Kidney (tissue), 14 donors: Measurements from ENCODE around the gene WDR44. TPM values are rescaled to one million over a fixed set of nuclear protein-coding genes. Genes with fewer than 3 reads are reported as not detected.

Source experiments
- DNase-seq, 5 donors: peaks; one replicate each; pipeline ENCODE4 v3.0.0-alpha.2; 2013 to 2020
- FAIRE-seq: peaks from 2 replicates; lab custom pipeline; 2012; peaks lifted over from hg19 to GRCh38; lab: Jason Lieb, UNC
- H3K27ac ChIP-seq, 2 donors: one replicate each; pipeline ENCODE4 v1.7.0; 2013; ENCODE audit warnings: low read depth in 2 of 2, low read length in 2 of 2, inconsistent platforms in 1 of 2
- H3K27me3 ChIP-seq: one replicate; pipeline ENCODE4 v1.7.1; 2013; ENCODE audit warnings: low read length, inconsistent platforms; ENCODE audit not compliant: control insufficient read depth, insufficient read depth
- H3K36me3 ChIP-seq, 3 donors: one replicate each; pipeline versions ENCODE4 v1.7.0 to v1.7.1; 2013; ENCODE audit warnings: low read length in 3 of 3, control low read depth in 1 of 3, inconsistent platforms in 1 of 3; ENCODE audit not compliant: insufficient read depth in 3 of 3, control insufficient read depth in 2 of 3
- H3K4me1 ChIP-seq, 3 donors: one replicate each; pipeline versions ENCODE4 v1.7.0 to v1.7.1; 2013; ENCODE audit warnings: low read length in 3 of 3, inconsistent platforms in 1 of 3, low read depth in 1 of 3; ENCODE audit not compliant: control insufficient read depth in 2 of 3, insufficient read depth in 2 of 3
- H3K4me3 ChIP-seq, 3 donors: one replicate each; pipeline versions ENCODE4 v1.7.0 to v1.8.1; 2013; ENCODE audit warnings: low read length in 3 of 3, control low read depth in 1 of 3, inconsistent platforms in 1 of 3
- H3K9ac ChIP-seq, 3 donors: one replicate each; pipeline versions ENCODE4 v1.7.0 to v1.7.1; 2013; ENCODE audit warnings: low read length in 3 of 3, control low read depth in 1 of 3, inconsistent platforms in 1 of 3
- H3K9me3 ChIP-seq, 3 donors: one replicate each; pipeline versions ENCODE4 v1.7.0 to v1.7.1; 2013; ENCODE audit warnings: low read length in 3 of 3, control low read depth in 1 of 3, inconsistent platforms in 1 of 3; ENCODE audit not compliant: control insufficient read depth in 2 of 3, insufficient read depth in 1 of 3
- intact Hi-C: fragments of 100-400 bp; cut with DNase I; formaldehyde crosslinking; loops from one replicate; pipeline ENCODE4 v1.11.1; 2022
- polyA plus RNA-seq: library from polyadenylated mRNA; stranded (reverse); fragments of 350-450 nt; fragmentation: Illumina TruSeq; extraction: RNeasy Lipid Tissue Mini Kit (QIAGEN cat#74804); gene quantifications from one replicate; pipeline ENCODE4 v1.2.3, GENCODE V29; 2014; ENCODE audit warnings: low read depth, low replicate concordance; ENCODE audit not compliant: insufficient read depth
- total RNA-seq: library from RNA; stranded (reverse); fragmentation: NEBNext Ultra II Directional; extraction: Animal tissue kit (Norgen Biotek cat#: 25700); gene quantifications from one replicate; pipeline ENCODE4 v1.2.1, GENCODE V29; 2021
- TF ChIP-seq, protein P1 (sequence below): IDR thresholded peaks from 3 replicates; pipeline ENCODE4 v1.5.1; 2012; ENCODE audit warnings: mild to moderate bottlenecking, moderate library complexity, borderline replicate concordance; ENCODE audit not compliant: insufficient read depth; ENCODE audit errors: extremely low read depth
- donor health status: control.
- donor health status: control.
- donor health status: control.
- donor health status: control.
- donor health status: control.
- donor health status: DM: yes; HTN: yes; CAD: no.
- donor health status: Normal renal cell carcinoma (clear cell type).

Gene WDR44
- total and polyA plus RNA-seq, 2 donors from 2014 or later: 3.6 to 15.5 TPM

GRCh38 chrX:118432799-118433198 lies 86.9 kb downstream of the WDR44 start:
- FAIRE-seq: no peak
- DNase-seq: no peak
- intact Hi-C loops: no loop called here
- H3K4me3 ChIP-seq: no peak overlapping the region
- TF ChIP-seq, protein P1, sequence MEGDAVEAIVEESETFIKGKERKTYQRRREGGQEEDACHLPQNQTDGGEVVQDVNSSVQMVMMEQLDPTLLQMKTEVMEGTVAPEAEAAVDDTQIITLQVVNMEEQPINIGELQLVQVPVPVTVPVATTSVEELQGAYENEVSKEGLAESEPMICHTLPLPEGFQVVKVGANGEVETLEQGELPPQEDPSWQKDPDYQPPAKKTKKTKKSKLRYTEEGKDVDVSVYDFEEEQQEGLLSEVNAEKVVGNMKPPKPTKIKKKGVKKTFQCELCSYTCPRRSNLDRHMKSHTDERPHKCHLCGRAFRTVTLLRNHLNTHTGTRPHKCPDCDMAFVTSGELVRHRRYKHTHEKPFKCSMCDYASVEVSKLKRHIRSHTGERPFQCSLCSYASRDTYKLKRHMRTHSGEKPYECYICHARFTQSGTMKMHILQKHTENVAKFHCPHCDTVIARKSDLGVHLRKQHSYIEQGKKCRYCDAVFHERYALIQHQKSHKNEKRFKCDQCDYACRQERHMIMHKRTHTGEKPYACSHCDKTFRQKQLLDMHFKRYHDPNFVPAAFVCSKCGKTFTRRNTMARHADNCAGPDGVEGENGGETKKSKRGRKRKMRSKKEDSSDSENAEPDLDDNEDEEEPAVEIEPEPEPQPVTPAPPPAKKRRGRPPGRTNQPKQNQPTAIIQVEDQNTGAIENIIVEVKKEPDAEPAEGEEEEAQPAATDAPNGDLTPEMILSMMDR: no peak
- no peak overlapping the region for H3K27ac ChIP-seq
- no peaks in the 10 kb centered on the region for H3K27me3 ChIP-seq
- H3K9ac ChIP-seq: no peak overlapping the region
- H3K4me1 ChIP-seq: no peaks in the 10 kb centered on the region
- H3K9me3 ChIP-seq: no peaks in the 10 kb centered on the region
- H3K36me3 ChIP-seq: peaks cover 2 to 9% (median 5%) of the 10 kb centered on the region in 3 donors

GRCh38 chrX:118437283-118437682 lies 91.4 kb downstream of the WDR44 start:
- TF ChIP-seq, protein P1: no peak
- Histone ChIP-seq H3K27ac (no peak overlapping the region), H3K4me3 (no peak overlapping the region), H3K36me3 (peaks cover 2 to 9% (median 5%) of the 10 kb centered on the region in 3 donors), H3K9me3 (no peaks in the 10 kb centered on the region), H3K9ac (no peak overlapping the region), H3K4me1 (no peaks in the 10 kb centered on the region), H3K27me3 (no peaks in the 10 kb centered on the region)
- intact Hi-C loops: no loop called here
- DNase-seq (peak in 1 of 5 donors; percentile 1), FAIRE-seq (no peak)

- Histone ChIP-seq H3K27ac (no peak overlapping the region), H3K4me1 (no peaks in the 10 kb centered on the region), H3K36me3 (peaks cover 0 to under 1% (median 0%) of the 10 kb centered on the region in 3 donors), H3K9ac (no peak overlapping the region), H3K27me3 (no peaks in the 10 kb centered on the region), H3K4me3 (no peak overlapping the region), H3K9me3 (no peaks in the 10 kb centered on the region)
- no peak for DNase-seq
- FAIRE-seq: no peak
- TF ChIP-seq, protein P1: no peak
- intact Hi-C loops: no loop called here
Observed at GRCh38 chrX:118448273-118448783, 102.4 kb downstream of the WDR44 start.

GRCh38 chrX:118455013-118455412 lies 109.1 kb downstream of the WDR44 start:
- Histone ChIP-seq H3K9me3 (no peaks in the 10 kb centered on the region), H3K4me3 (no peak overlapping the region), H3K27ac (no peak overlapping the region), H3K36me3 (no peaks in the 10 kb centered on the region), H3K4me1 (no peaks in the 10 kb centered on the region), H3K27me3 (no peaks in the 10 kb centered on the region), H3K9ac (no peak overlapping the region)
- DNase-seq (no peak), FAIRE-seq (no peak)
- intact Hi-C loops: no loop called here
- TF ChIP-seq, protein P1: no peak
